ENCODE data around the gene CBS.

DNA sequence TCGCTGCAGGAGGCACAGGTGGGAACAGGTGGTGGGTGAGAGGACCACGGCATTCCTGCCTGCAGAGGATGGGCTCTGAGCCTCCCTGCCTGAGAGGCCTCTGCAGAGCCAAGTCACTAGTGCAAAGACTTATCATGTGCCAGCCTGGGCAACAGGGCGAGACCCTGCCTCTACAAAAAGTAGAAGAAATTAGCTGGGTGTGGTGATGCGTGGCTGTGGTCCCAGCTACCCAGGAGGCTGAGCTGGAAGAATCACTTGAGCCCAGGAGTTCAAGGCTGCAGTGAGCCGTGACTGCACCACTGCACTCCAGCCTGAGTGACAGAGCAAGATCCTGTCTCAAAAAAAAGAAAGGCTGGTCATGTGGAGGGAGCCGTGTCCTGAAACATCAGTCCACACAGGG is 54.9 kb downstream of the CBS start:
- no peak for TF ChIP-seq EZH2 (IDR thresholded peaks at IDR 0.05; ENCODE audit: borderline replicate concordance, low read length)
- TF ChIP-seq, protein P1, sequence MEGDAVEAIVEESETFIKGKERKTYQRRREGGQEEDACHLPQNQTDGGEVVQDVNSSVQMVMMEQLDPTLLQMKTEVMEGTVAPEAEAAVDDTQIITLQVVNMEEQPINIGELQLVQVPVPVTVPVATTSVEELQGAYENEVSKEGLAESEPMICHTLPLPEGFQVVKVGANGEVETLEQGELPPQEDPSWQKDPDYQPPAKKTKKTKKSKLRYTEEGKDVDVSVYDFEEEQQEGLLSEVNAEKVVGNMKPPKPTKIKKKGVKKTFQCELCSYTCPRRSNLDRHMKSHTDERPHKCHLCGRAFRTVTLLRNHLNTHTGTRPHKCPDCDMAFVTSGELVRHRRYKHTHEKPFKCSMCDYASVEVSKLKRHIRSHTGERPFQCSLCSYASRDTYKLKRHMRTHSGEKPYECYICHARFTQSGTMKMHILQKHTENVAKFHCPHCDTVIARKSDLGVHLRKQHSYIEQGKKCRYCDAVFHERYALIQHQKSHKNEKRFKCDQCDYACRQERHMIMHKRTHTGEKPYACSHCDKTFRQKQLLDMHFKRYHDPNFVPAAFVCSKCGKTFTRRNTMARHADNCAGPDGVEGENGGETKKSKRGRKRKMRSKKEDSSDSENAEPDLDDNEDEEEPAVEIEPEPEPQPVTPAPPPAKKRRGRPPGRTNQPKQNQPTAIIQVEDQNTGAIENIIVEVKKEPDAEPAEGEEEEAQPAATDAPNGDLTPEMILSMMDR (conservative IDR thresholded peaks at IDR 0.05 in 1 of 2, IDR thresholded peaks at IDR 0.05 in 1 of 2; ENCODE audit: extremely low read depth in 1 of 2, insufficient read depth in 1 of 2, low read depth in 1 of 2, low read length in 2 of 2): no peak

Measured in mammary epithelial cell (primary cell).